ENCODE data around the gene LRP5. TPM values are rescaled to one million over a fixed set of nuclear protein-coding genes. Genes with fewer than 3 reads are reported as not detected.
A peak's percentile ranks its signal among the peaks of the same experiment; 100 is the strongest.
"Not testable (repeated sequence)": the region's sequence is repeated elsewhere in the genome, so short reads cannot be mapped to it uniquely, and the experiment has no call there.

Gene LRP5
- total RNA-seq, 1 donor from 2014 or later = 64.8 TPM

GRCh38 chr11:68399916-68400315, 87.5 kb downstream of the LRP5 start:
- DNase-seq (peak; percentile 64), ATAC-seq (peak; percentile 39)
- intact Hi-C loops (cut with micrococcal nuclease) = no loop called here

- ATAC-seq; intact Hi-C loops (cut with micrococcal nuclease); DNase-seq: not testable (repeated sequence)
Observed at GRCh38 chr11:68400584-68400983, 88.2 kb downstream of the LRP5 start.

GRCh38 chr11:68401856-68402255, 89.5 kb downstream of the LRP5 start:
- intact Hi-C loops (cut with micrococcal nuclease) = no loop called here
- no peak for DNase-seq
- no peak for ATAC-seq

- DNase-seq (no peak), ATAC-seq (no peak)
Observed at GRCh38 chr11:68402355-68403031, 90.1 kb downstream of the LRP5 start.

GRCh38 chr11:68403424-68403823, 91.0 kb downstream of the LRP5 start:
- ATAC-seq = no peak
- intact Hi-C loops (cut with micrococcal nuclease) = no loop called here
- no peak for DNase-seq

More at GRCh38 chr11:68402355-68403031, 90.1 kb downstream of the LRP5 start:
- intact Hi-C loops (cut with micrococcal nuclease) = no loop called here

GRCh38 chr11:68403831-68404230, 91.4 kb downstream of the LRP5 start:
- DNase-seq (no peak), ATAC-seq (no peak)
- intact Hi-C loops (cut with micrococcal nuclease) = no loop called here

- DNase-seq (no peak), ATAC-seq (no peak)
- intact Hi-C loops (cut with micrococcal nuclease) = no loop called here
Observed at GRCh38 chr11:68406324-68407313, 94.2 kb downstream of the LRP5 start.

- intact Hi-C loops (cut with micrococcal nuclease) = no loop called here
- DNase-seq (no peak), ATAC-seq (no peak)
Observed at GRCh38 chr11:68408512-68408911, 96.1 kb downstream of the LRP5 start.

GRCh38 chr11:68409748-68410344, 97.5 kb downstream of the LRP5 start:
- intact Hi-C loops (cut with micrococcal nuclease) = no loop called here
- no peak for DNase-seq
- ATAC-seq = no peak

- ATAC-seq = peak; percentile 7
- no peak for DNase-seq
- intact Hi-C loops (cut with micrococcal nuclease) = no loop called here
Observed at GRCh38 chr11:68411501-68411991, 99.2 kb downstream of the LRP5 start.

GRCh38 chr11:68412593-68413475, 100.4 kb downstream of the LRP5 start:
- ATAC-seq (peak; percentile 76), DNase-seq (peak; percentile 75)
- intact Hi-C loops (cut with micrococcal nuclease) = no loop called here

- DNase-seq = no peak
- intact Hi-C loops (cut with micrococcal nuclease) = no loop called here
- no peak for ATAC-seq
Observed at GRCh38 chr11:68413591-68413999, 101.2 kb downstream of the LRP5 start.

- ATAC-seq (no peak), DNase-seq (no peak)
- intact Hi-C loops (cut with micrococcal nuclease) = no loop called here
Observed at GRCh38 chr11:68414496-68415221, 102.3 kb downstream of the LRP5 start.

GRCh38 chr11:68416070-68416578, 103.7 kb downstream of the LRP5 start:
- ATAC-seq (no peak), DNase-seq (no peak)
- intact Hi-C loops (cut with micrococcal nuclease) = no loop called here

- DNase-seq = no peak
- ATAC-seq = no peak
- intact Hi-C loops (cut with micrococcal nuclease) = no loop called here
Observed at GRCh38 chr11:68418648-68419047, 106.3 kb downstream of the LRP5 start.

GRCh38 chr11:68420171-68420570, 107.8 kb downstream of the LRP5 start:
- ATAC-seq (no peak), DNase-seq (no peak)
- intact Hi-C loops (cut with micrococcal nuclease) = no loop called here

- no peak for DNase-seq
- no peak for ATAC-seq
- intact Hi-C loops (cut with micrococcal nuclease) = no loop called here
Observed at GRCh38 chr11:68423481-68423880, 111.1 kb downstream of the LRP5 start.

GRCh38 chr11:68424101-68424632, 111.8 kb downstream of the LRP5 start:
- intact Hi-C loops (cut with micrococcal nuclease) = no loop called here
- ATAC-seq (peak; percentile 64), DNase-seq (no peak)

Measured in left ventricle myocardium superior (tissue), 1 donor.